ENCODE measurements around the gene CCT8.

The CCT8 gene

DNA sequence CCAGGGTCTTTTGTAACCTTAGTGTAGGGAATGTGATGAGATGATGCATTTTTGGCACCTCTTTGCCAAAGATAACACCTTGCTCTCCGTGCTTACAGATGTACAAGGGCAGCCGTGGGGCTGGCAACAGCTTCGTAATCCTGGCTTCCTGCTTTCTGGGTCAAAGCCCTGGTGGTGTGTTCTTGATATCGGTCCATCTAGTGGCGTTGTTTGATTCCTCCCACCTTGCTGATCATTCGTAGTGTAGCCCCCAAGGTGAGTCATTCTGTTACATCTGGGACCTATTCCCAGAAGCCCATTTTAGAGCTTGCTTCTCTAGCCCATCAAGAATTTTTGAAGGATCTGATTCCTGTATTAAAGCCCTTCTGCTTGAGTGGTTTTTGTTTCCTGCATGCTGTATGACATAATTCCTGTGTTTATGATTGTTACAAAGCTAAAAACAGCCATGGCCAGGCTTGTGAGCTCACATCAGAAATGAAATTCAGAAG, 7.0 kb upstream of the CCT8 start:
- no peak for DNase-seq

DNA sequence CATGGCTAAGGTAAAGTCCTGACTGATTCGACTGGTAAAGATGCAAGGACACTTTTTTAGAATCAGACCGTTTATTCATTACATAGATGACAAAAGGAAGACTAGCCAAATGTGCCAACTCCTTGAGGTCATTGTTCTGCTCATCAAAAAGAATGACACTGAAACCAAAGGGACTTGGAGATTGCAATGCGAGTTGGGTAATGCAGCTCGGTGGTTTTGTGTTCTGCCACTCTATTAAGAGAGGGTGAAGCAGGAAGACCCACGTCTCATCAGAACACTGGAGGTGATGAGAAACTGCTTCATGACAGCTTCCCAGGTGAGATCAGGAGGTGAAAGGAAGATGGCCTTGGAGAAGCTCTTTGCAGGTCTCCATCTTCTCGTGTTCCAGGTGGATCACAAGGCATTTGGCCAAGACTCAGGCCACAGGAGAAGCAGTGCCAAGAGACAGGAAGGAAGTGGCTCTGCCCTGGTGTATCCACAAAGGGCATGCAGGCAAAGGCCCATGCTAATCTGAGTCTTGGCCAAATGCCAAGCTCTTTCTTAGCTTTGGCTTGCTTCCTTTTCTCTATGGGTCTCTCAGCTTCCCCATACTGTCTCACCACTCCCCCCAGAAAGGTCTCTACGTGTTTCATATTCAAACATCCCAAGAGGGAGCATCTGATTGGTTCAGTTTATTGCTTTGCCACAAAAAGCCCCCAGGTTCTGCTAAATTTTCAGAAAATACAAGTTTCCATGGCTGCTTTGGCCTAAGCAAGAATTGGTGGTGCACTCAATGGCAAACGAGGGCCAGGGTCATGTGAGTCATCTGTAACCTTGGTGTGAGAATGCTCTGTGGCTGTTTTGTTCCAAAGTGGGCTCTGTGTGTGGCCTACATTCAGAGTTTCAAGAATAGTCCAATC, 5.7 kb upstream of the CCT8 start:
- DNase-seq, result no peak

DNA sequence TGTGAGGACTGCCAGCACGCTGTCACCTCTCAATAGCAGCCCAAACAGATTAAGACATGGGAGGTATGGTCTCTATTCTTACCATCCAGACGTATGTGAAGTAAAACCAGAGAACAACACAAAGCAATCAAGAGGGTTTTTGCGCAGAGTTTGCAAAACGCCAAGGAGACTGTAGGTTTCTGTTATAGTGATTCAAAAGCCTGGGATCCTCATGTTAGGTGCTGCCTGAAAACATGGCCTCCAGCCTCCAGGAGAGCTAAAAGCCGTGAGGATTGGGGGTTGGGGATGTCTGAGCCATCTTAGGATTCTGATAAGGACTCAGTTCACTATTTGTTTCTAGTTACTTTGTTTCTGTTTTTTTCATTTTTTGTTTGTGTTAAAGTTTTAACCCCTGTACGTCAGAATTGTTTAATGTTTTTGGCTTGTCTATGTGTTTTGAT, 4.2 kb upstream of the CCT8 start:
- peak; percentile 67 for DNase-seq

DNA sequence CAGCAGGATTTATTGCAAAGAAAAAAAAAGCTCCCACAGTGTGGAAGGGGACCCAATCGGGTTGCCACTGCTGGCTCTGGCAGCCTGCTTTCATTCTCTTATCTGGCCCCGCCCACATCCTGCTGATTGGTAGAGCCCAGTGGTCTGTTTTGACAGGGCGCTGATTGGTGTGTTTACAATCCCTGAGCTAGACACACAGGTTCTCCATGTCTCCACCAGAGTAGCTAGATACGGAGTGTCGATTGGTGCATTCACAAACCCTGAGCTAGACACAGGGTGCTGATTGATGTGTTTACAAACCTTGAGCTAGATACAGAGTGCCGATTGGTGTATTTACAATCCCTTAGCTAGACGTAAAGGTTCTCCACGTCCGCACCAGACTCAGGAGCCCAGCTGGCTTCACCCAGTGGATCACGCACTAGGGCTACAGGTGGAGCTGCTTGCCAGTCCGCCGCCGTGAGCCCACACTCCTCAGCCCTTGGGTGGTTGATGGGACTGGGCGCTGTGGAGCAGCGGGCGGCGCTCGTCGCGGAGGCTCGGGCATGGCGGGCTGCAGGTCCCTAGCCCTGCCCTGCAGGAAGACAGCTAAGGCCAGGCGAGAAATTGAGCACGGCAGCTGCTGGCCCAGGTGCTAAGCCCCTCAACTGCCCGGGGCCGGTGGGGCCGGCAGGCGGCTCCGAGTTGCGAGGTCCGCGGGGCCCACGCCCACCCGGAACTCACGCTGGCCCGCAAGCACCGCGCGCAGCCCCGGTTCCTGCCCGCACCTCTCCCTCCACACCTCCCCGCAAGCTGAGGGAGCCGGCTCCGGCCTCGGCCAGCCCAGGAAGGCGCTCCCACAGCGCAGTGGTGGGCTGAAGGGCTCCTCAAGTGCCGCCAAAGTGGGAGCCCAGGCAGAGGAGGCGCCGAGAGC, 3.5 kb upstream of the CCT8 start:
- peak; percentile 75 for DNase-seq

DNA sequence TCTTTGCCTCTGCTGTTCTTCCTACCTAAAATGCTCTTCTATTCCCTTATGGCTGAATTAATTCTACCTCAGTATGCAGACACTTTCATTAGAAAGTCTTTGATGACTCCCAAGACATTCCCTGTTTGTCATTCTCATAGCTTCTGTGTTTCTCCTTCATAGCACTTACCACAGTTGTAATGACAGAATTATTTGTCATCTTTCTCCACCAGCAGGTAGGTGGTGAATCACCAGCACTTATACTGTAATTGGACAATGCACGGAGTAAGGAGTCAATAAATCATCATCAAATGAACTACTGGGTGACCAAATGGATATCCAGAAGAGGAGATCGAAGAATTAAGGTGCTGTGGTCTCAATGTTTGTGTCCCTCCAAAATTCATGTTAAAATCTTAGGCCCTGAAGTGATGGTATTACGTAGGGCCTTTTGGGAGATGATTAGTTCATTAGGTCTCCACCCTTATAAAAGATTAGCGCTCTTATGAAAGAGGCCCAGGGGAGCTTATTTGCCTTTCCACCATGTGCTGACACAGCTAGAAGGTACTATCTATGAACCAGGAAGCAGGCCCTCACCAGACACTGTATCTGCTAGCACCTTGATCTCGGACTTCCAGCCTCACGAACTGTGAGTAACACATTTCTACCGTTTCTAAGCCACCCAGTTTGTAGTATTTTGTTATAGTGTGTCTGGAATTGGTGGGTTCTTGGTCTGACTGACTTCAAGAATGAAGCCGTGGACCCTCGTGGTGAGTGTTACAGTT, 2.4 kb upstream of the CCT8 start:
- DNase-seq, result no peak

DNA sequence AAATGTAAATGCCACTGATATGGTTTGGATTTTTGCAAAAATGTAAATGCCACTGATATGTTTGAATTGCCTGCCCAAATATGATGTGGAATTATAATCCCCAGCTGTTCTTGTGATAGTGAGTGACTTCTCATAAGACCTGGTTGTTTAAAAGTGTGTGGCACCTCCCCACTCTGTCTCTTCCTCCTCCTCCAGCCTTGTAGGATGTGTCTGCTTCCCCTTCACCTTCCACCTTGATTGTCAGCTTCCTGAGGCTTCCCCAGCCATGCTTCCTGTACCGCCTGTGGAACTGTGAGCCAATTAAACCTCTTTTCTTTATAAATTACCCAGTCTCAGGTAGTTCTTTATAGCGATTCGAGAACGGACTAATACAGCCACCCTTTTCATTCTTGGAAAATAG, 1.3 kb upstream of the CCT8 start:
- no peak for DNase-seq

DNA sequence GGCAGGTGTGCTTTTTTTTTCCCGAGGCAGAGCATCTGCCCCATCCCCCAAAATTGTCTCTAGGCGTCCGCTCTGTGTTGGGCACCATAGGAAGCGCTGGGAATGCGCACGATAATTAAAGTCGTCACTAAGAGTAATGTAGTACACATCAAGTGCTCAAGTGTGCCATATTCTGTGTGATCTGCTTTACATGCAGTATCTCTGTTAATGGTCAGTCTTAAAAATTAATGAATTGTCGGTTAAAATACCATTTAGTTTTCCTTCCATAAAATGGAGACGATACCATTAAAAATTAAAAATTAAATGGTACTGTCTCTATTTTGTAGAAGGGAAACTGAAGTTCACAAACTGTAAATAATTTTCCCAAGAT, 544 bp upstream of the CCT8 start:
- DNase-seq, result no peak

DNA sequence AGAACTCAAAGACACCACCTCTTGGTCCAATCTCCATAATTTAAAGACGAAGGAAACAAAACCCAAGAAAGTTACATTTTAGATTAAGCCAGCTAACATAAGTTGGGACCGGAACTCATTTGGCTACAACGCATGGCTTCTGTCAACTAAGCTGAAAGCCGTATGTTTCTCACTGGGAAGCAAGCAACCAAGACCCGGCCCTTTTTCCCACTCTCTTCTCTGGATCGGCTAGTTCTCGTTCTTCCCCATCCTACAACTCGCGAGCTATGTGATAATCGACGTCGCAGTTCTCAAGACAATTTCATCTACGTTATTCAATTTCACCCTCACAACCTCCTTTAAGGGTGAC, 601 bp downstream of the CCT8 start:
- no peak for DNase-seq

DNA sequence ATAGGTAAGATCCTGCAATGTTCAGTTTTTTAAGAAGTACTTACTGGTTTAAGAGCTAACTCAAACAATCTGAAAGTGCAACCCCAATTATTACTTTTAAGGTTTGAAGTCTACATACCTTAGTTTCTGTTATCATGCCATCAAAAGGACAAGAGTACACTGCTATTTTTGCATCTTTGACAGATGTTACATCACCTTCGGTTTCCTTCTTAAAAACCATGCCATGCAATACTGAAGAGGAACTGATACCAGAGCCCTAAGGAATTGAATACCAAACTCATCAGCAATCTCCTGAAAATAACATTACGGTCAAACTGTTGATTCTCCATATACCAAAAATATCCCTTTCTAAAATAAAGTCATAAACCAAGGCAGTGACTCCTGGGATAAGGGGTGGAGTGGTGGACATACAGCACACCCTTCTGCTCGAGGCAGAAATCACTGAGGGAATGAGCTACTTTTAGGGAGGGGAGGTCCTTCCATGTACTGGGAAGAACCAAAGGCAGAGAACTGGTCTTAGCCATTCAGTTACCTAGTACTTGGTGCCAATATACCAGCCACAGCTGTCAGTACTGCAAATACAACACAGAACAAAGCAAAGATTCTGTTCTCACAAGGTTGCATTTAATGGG, 8.5 kb downstream of the CCT8 start:
- DNase-seq, result no peak

DNA sequence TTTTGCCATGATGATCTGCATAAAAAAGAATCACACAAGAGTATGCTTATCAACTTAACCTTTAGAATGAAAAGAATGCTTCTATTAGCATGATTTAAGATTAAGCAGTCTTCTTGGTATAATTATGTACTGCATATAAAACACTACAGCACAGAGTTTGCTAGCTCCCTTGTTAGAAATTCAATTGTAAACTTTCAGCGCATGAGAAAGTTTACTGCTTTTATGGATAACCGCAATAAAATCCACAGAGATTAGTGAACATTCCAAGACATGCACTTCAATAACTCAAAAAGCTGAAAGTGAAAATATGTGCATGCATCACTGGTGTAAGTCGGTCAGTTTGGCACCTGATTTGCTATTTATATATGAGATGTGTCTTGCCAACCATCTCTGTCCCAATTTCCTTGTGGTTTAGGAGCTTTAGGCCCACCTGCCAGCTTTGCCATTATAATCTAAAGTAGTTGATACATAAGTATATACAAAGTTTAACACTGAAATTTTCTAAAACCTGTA, 16.9 kb downstream of the CCT8 start:
- no peak for DNase-seq

DNA sequence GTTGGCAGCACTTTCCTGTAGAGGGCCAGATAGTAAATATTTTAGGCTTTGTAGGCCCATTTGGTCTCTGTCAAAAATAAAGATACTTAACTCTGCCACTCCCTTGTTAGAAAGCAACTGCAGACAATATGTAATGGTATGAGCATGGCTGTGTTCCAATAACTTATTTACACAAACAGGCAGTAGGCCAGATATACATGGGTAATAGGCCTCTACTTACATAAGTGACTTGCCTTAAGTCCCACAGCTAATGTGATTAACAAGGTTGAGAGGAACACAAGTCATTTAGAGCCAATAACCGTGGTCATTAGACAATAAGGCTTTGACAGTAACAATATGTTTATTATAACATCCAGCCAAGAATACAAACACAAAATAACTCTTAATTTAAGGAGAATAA, 17.4 kb downstream of the CCT8 start:
- DNase-seq, result no peak

DNA sequence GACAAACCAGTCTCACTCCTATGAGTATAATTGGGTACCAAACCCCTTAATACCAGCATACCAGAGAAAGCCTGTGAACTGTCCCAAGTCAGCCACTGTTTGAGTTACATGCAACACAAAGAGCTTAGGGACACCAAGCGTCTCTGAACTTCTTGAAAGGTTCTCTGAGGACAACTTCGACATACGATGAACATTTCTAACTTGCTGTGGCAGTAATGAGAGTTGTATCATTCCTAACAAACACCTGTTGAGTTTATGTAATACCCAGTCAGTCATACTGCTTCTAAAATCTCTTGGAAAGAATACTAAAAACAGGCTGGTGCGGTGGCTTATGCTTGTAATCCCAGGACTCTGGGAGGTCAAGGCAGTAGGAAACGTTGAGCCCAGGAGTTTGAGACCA, 18.4 kb downstream of the CCT8 start:
- DNase-seq, result no peak

DNA sequence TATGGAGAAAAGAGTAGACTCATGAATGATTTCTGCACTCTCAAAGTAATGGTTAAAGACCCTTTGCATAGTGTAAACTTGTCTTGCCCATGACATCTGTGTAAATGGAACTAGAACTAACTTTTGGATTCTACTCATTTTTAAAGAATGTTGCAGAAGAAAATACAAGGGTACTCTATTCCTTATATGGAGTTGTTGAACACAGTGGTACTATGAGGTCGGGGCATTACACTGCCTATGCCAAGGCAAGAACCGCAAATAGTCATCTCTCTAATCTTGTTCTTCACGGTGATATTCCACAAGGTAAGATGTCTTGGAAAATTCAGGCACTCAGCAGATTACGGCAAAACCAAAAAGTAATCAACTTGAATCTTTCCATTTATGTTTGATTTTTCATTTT, 19.8 kb downstream of the CCT8 start:
- DNase-seq, result no peak

DNA sequence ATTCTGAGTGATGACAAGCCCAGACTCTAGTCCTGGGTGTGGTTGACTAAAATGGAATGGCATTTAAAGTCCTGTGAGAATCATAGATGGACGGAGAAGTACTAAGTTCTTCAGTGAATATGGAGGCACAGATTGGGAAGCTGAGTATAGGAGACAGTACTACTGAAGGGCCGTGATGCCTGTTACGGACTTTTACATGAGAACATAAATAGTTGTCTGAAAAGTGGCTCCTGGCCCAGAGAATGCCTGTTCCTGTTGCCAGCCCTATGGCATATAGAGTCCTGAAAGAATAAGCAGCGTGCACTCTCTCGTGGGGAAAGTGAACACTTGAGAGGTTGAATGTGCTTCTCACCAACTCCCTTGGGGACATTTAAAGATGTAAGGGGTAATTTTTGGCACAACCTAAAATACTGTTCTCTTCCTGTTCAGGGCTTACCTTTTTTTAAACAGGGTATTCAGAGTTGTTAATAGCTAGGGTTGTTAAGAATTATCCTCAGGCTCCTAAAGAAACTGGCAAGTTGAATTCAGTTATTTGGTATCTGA, 20.4 kb downstream of the CCT8 start:
- no peak for DNase-seq

DNA sequence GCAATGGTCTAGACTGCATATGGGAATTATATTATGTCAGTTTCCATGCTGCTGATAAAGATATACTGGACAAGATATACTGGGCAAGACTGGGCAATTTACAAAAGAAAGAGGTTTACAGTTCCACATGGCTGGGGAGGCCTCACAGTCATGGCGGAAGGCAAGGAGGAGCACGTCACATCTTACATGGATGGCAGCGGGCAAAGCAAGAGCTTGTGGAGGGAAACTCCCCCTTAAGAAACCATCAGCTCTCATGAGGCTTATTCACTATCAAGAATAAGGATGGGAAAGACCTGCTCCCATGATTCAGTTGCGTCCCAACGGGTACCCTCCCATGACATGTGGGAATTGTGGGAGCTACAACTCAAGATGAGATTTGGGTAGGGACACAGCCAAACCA, 21.2 kb downstream of the CCT8 start:
- DNase-seq, result no peak

DNA sequence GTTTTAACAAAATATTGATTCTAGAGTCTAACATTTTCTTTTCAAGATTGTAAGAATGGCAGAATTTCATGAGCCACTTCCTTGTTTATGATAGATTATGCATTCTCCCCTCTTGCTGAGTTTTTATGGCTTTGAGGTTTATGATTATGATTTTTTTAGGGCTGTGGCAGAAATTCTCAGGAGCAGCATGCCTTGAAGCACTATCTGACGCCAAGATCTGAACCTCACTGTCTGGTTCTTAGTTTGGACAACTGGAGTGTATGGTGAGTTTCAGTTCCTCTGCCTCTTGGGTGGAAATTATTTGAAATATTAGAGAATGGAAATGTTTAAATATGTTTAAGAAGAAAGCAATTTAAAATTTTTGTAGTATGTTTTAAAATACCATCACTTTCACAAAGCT, 38.8 kb downstream of the CCT8 start:
- DNase-seq, result no peak

DNA sequence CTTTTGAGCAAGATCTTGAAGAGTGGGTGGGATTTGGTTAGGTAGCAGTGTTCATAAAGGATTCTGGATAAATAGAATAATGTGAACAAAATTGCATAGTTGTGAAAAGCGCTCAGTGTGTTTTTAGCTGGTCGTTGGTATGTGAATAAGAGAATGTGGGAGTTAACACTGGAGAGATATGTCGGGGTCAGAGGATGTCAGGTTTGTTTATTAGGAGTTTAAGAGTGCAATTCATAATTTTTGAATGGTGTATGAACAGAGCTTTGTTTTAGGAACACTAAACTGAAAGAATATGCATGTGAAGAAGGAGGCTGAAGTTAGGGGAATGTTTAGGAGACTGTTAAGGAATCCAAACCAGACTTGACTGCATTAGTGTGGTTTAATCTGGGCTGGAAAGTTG, 39.6 kb downstream of the CCT8 start:
- no peak for DNase-seq

DNA sequence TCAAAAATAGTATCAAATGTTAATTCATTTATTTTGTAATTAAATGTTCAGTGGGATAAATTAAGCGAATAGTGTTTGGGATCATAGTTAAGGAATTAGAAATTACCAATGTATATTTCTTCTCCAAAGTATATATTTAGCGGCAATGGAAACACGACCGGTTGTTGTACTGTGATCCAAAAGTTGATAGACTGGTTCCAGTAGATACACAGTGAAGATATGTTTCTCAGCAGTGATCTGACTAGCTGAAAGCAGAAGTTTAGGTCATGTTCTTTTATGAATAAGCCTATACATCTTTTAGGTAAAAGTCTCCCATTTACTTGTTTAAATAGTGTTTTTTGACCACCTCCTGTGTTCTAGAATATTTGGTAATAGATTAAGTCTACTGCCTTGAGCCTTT, 40.1 kb downstream of the CCT8 start:
- no peak for DNase-seq

DNA sequence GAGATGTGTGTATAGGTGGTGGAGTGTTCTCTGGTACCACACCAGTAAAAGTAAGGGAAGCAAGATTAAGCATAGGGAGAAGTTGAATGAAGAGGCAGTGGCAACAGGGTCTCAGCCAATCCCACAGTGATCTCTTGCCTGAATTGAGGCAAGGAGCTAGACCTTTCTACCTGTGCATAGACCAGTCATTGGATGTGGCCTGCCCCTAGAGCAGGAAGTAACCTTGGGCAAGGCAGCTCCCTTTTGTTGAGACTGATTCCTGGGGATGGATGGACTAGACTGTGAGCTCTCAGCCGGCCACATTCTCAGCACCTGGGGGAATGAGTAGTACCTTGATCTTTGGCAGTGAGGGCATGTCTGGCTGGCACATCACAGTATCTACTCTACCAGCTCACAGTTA, 42.5 kb downstream of the CCT8 start:
- no peak for DNase-seq

DNA sequence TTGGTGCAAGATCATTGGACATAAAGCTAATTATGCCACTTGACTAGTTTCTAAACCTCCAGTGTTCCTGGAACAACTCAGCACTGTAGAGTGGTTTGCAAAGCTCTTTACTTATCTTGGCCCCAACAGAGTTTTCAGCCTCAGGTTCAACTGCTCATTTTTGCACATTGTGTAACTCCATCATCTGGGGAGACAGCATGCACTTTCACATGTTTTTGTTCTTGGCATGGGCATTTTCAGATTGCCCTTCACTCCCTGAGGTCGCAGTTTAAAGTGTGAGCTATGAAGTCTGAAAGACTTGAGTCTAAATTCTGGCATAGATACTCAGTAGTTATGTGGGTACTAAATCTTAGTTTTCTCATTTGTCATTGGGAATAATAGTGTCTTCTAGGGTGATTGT, 43.9 kb downstream of the CCT8 start:
- no peak for DNase-seq

DNA sequence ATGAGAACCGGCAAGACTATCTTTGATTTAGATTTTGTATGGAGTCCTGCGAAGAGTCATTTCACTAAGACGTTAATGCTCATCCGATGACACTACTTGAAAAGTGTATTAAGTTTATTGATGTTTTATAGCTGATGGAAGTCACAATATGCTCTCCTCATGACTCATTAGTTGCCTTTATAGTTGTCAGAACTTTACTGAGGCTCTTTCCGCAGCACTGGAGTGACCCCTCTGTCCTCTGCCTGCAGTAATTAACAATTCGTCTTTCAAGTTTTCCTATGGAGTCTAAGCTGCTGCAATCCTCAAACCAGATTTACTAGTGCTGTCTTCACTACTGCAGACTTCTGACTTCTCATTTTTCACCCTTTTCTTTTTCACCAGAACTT, 48.1 kb downstream of the CCT8 start:
- DNase-seq, result no peak

All from right kidney (tissue), 1 donor.